Measurements from ENCODE around the gene GNAZ.

DNA sequence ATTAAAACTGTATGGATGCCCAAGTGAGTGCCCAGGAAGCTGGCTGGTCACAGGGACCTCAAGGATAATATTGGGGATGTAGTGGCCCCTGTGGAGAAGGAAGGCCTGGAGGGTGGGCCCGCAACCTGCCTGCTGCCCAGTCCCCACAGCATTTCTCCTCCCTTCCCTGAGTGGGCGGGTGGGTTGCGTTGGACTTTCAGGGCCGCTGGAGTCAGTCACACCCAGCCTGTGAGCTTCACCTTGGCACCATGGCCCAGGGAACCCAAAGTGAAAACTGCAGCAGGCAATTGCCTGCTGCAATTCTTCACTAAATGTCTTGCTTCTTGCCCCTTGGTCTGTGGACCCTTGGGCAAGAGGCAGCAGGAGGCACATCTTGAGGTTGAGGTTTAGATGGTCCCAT, 4.7 kb downstream of the GNAZ start:
- TF ChIP-seq, protein P1, sequence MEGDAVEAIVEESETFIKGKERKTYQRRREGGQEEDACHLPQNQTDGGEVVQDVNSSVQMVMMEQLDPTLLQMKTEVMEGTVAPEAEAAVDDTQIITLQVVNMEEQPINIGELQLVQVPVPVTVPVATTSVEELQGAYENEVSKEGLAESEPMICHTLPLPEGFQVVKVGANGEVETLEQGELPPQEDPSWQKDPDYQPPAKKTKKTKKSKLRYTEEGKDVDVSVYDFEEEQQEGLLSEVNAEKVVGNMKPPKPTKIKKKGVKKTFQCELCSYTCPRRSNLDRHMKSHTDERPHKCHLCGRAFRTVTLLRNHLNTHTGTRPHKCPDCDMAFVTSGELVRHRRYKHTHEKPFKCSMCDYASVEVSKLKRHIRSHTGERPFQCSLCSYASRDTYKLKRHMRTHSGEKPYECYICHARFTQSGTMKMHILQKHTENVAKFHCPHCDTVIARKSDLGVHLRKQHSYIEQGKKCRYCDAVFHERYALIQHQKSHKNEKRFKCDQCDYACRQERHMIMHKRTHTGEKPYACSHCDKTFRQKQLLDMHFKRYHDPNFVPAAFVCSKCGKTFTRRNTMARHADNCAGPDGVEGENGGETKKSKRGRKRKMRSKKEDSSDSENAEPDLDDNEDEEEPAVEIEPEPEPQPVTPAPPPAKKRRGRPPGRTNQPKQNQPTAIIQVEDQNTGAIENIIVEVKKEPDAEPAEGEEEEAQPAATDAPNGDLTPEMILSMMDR (IDR thresholded peaks at IDR 0.05; ENCODE audit: insufficient read depth, low read length) = no peak
- TF ChIP-seq POLR2AphosphoS5 (IDR thresholded peaks at IDR 0.05; ENCODE audit: low read depth) = no peak
- TF ChIP-seq REST (IDR thresholded peaks at IDR 0.05; ENCODE audit: insufficient replicate concordance, low read depth) = no peak
- TF ChIP-seq SPI1 (IDR thresholded peaks at IDR 0.05; ENCODE audit: borderline replicate concordance, low read depth) = no peak
- no peak for TF ChIP-seq GABPA (IDR thresholded peaks at IDR 0.05; ENCODE audit: low read depth)

Measured in HL-60 (cell line).